ENCODE results near the gene ALOX5AP. TPM values are rescaled to one million over a fixed set of nuclear protein-coding genes. Genes with fewer than 3 reads are reported as not detected.

Gene ALOX5AP
- total RNA-seq, 2 experiments from 2014 or later, result 24.9 to 29.6 TPM

GRCh38 chr13:30715837-30716236 lies 19.5 kb upstream of the ALOX5AP start:
- Mint-ChIP-seq H3K27me3 (peaks cover 4% of the 10 kb centered on the region), H3K4me3 (no peak overlapping the region), H3K27ac (no peak overlapping the region), H3K4me1 (peaks cover 12% of the 10 kb centered on the region), H3K9me3 (ENCODE audit: low read depth) (no peaks in the 10 kb centered on the region), H3K36me3 (ENCODE audit: low read depth) (no peaks in the 10 kb centered on the region)
- DNase-seq, result no peak
- POLR2A ChIA-PET, result no interaction called here
- CTCF ChIA-PET, result no interaction called here
- intact Hi-C loops (cut with DNase I, micrococcal nuclease), result no loop called here
- no peak for ATAC-seq

DNA sequence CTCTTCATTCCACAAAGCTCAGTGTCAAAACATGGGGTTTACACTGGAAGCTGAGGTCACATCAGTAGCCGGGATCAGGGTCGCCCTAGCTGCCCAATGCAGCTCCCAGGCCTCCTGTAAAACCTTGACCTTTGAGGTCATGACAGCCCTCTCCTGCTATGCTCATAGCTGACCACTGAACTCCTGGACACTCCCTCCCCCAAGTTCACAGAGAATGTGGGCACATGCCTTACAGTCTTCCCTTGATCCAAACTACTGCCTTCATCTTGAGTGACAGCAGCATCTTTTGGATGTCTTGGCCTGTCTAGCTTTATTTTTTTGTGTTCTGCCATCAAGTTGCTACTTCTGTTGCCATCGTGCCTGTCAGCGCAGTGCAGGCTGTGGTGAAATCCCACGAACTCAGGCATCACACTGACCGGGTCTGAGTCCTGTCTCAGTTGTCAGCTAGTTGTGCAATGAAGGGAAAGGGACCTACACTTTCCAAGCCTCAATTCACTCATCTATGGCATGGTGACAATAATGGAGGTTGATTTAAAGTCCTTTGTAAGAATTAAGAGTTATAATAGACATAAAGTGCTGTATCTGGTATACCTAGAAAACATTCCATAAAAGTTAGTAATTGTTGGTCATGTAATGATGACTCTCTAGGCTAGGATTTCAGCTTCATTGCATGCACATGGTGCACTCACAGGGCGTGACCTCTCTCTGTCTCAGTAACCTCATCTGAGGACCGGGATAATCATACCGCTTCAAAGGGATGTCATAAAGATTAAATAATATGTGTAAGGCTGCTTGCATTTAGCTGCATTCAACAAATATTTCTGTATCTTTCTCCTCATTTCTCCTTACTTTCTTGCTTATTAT lies 16.4 kb upstream of the ALOX5AP start:
- H3K27me3 Mint-ChIP-seq, result peaks cover 2% of the 10 kb centered on the region
- no peaks in the 10 kb centered on the region for H3K9me3 Mint-ChIP-seq (ENCODE audit: low read depth)
- no peak overlapping the region for H3K4me3 Mint-ChIP-seq
- ChIA-PET POLR2A (no interaction called here), CTCF (interaction anchor here (1.1 kb wide), 1 partner anchor 14 kb away, joined by 3 read pairs; no protein-coding TSS in a partner anchor)
- intact Hi-C loops (cut with DNase I, micrococcal nuclease), result no loop called here
- no peak overlapping the region for H3K27ac Mint-ChIP-seq
- DNase-seq (no peak), ATAC-seq (no peak)
- H3K36me3 Mint-ChIP-seq (ENCODE audit: low read depth), result no peaks in the 10 kb centered on the region
- no peaks in the 10 kb centered on the region for H3K4me1 Mint-ChIP-seq

DNA sequence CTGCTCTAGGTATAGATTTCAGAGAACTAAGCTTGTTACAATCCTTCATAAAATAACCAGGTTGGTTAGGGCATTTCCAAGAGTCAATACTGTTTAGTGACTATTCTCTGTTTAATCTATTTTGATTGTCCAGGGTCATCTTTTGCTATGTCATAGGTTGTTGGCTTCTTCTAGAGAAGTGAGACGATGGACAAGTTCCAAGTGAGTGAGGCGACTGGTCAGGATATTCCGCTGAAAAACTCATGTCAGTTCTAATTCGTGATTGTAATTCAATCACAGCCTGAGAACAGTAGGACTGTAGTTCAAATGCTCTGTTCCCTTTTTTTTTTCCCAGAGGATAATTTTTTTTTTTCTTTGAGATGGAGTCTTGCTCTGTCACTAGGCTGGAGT lies 15.8 kb upstream of the ALOX5AP start:
- Mint-ChIP-seq H3K4me1 (no peaks in the 10 kb centered on the region), H3K36me3 (ENCODE audit: low read depth) (no peaks in the 10 kb centered on the region), H3K27me3 (peaks cover 2% of the 10 kb centered on the region), H3K27ac (no peak overlapping the region), H3K9me3 (ENCODE audit: low read depth) (no peaks in the 10 kb centered on the region), H3K4me3 (no peak overlapping the region)
- ATAC-seq, result no peak
- ChIA-PET CTCF (no interaction called here), POLR2A (no interaction called here)
- DNase-seq, result no peak
- intact Hi-C loops (cut with DNase I, micrococcal nuclease), result no loop called here

GRCh38 chr13:30720172-30720869 lies 15.0 kb upstream of the ALOX5AP start:
- Mint-ChIP-seq H3K27me3 (no peaks in the 10 kb centered on the region), H3K27ac (no peak overlapping the region), H3K36me3 (ENCODE audit: low read depth) (no peaks in the 10 kb centered on the region), H3K9me3 (ENCODE audit: low read depth) (no peaks in the 10 kb centered on the region), H3K4me1 (no peaks in the 10 kb centered on the region), H3K4me3 (no peak overlapping the region)
- POLR2A ChIA-PET, result no interaction called here
- DNase-seq, result no peak
- peak; percentile 36 for ATAC-seq
- intact Hi-C loops (cut with DNase I, micrococcal nuclease), result no loop called here
- CTCF ChIA-PET, result interaction anchor here (0.7 kb wide), 1 partner anchor 1568 kb away, joined by 3 read pairs; no protein-coding TSS in a partner anchor

- no peaks in the 10 kb centered on the region for H3K9me3 Mint-ChIP-seq (ENCODE audit: low read depth)
- ChIA-PET POLR2A (no interaction called here), CTCF (no interaction called here)
- no peaks in the 10 kb centered on the region for H3K4me1 Mint-ChIP-seq
- no peak for ATAC-seq
- H3K27ac Mint-ChIP-seq, result no peak overlapping the region
- H3K4me3 Mint-ChIP-seq, result no peak overlapping the region
- intact Hi-C loops (cut with DNase I, micrococcal nuclease), result no loop called here
- no peaks in the 10 kb centered on the region for H3K36me3 Mint-ChIP-seq (ENCODE audit: low read depth)
- DNase-seq, result no peak
- no peaks in the 10 kb centered on the region for H3K27me3 Mint-ChIP-seq
Observed at GRCh38 chr13:30721936-30722335, 13.4 kb upstream of the ALOX5AP start.

DNA sequence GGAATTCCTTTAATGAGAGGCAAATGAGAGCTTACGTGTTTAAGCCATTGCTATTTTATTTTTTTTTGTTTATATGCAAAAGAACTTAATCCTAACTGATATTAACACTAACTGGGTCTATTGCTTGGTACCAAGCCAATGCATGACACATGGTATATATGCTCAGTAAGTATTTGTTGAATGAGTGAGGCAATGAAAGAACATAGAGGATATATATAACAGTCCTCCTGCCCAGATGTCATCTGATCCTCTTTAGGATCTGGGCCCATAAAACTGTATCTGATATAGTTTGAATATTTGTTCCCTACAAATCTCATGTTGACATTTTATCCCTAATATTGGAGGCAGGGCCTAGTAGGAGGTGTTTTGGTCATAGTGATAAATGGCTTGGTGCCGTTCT lies 13.0 kb upstream of the ALOX5AP start:
- Mint-ChIP-seq H3K36me3 (ENCODE audit: low read depth) (no peaks in the 10 kb centered on the region), H3K9me3 (ENCODE audit: low read depth) (no peaks in the 10 kb centered on the region), H3K4me3 (no peak overlapping the region), H3K27me3 (no peaks in the 10 kb centered on the region), H3K27ac (no peak overlapping the region), H3K4me1 (no peaks in the 10 kb centered on the region)
- ChIA-PET POLR2A (no interaction called here), CTCF (no interaction called here)
- no peak for ATAC-seq
- intact Hi-C loops (cut with DNase I, micrococcal nuclease), result no loop called here
- DNase-seq, result no peak

- Mint-ChIP-seq H3K36me3 (ENCODE audit: low read depth) (no peaks in the 10 kb centered on the region), H3K27ac (no peak overlapping the region), H3K4me1 (no peaks in the 10 kb centered on the region), H3K9me3 (ENCODE audit: low read depth) (no peaks in the 10 kb centered on the region), H3K4me3 (no peak overlapping the region), H3K27me3 (no peaks in the 10 kb centered on the region)
- DNase-seq, result no peak
- POLR2A ChIA-PET, result no interaction called here
- intact Hi-C loops (cut with DNase I, micrococcal nuclease), result no loop called here
- CTCF ChIA-PET, result interaction anchor here (1.0 kb wide), 1 partner anchor 17 kb away, joined by 4 read pairs; no protein-coding TSS in a partner anchor
- no peak for ATAC-seq
Observed at GRCh38 chr13:30724778-30725177, 10.6 kb upstream of the ALOX5AP start.

GRCh38 chr13:30725326-30726085 lies 9.8 kb upstream of the ALOX5AP start:
- no peak for ATAC-seq
- ChIA-PET POLR2A (no interaction called here), CTCF (no interaction called here)
- no peaks in the 10 kb centered on the region for H3K36me3 Mint-ChIP-seq (ENCODE audit: low read depth)
- no peaks in the 10 kb centered on the region for H3K9me3 Mint-ChIP-seq (ENCODE audit: low read depth)
- H3K27me3 Mint-ChIP-seq, result no peaks in the 10 kb centered on the region
- no peak overlapping the region for H3K4me3 Mint-ChIP-seq
- no peak for DNase-seq
- no peaks in the 10 kb centered on the region for H3K4me1 Mint-ChIP-seq
- intact Hi-C loops (cut with DNase I, micrococcal nuclease), result no loop called here
- H3K27ac Mint-ChIP-seq, result no peak overlapping the region

DNA sequence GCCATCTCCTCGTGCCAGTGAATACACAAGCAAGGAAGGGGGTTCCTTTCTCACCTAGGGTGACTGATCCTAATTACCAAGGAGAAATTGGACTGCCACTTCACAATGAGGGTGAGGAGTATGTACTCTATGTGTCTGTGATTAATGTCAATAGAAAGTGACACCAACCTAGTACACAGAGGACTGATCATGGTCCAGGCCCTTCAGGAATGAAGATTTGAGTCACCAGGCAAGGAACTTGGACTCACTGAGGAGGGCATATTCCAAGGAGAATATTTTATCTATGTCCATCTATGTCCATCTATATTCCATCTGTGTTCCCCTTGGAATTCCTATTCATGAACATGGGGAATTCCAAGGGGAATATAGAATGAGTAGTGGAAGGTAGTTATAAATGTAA lies 9.2 kb upstream of the ALOX5AP start:
- H3K4me3 Mint-ChIP-seq, result no peak overlapping the region
- H3K4me1 Mint-ChIP-seq, result no peaks in the 10 kb centered on the region
- intact Hi-C loops (cut with DNase I, micrococcal nuclease), result no loop called here
- no peaks in the 10 kb centered on the region for H3K9me3 Mint-ChIP-seq (ENCODE audit: low read depth)
- ChIA-PET POLR2A (no interaction called here), CTCF (no interaction called here)
- no peaks in the 10 kb centered on the region for H3K36me3 Mint-ChIP-seq (ENCODE audit: low read depth)
- H3K27ac Mint-ChIP-seq, result no peak overlapping the region
- no peaks in the 10 kb centered on the region for H3K27me3 Mint-ChIP-seq
- DNase-seq (no peak), ATAC-seq (no peak)

DNA sequence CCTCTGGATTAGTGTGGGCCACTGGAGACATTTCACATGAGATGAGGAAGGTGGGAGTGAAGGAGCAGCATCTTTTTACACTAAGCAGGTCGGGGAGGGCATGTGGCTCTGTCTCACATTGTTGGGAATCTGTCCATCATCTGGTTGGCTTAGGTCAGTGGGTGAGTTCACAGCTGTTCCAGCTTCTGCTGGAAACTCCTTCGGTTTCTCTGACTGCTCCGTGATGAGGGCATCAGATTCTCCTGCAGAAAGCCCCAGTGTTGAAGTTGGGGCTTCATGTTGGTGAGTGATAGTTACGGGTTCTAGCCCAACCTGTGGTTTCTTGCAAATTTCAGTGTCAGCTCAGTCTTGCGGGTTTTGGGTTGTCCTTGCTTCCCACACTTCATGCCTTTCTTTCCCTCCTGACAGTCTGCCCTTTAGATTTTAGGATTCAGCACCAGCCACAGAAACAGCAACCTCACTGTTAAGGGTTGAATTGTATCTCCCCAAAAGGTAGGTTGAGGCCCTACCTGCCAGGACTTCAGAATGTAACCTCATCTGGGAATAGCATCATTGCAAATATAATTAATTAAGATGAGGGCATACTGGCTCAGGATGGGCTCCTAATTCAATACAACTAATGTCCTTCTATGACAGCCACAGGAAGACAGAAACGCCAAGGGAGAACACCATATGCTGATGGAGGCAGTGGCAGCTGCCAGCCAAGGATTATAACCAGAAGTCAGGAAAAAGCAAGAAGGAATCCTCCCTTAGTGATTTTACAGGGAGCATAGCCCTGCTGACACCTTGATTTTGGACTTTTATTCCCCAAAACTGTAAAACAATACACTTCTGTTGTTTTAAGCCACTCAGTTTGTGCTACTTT lies 7.6 kb upstream of the ALOX5AP start:
- H3K27ac Mint-ChIP-seq, result no peak overlapping the region

DNA sequence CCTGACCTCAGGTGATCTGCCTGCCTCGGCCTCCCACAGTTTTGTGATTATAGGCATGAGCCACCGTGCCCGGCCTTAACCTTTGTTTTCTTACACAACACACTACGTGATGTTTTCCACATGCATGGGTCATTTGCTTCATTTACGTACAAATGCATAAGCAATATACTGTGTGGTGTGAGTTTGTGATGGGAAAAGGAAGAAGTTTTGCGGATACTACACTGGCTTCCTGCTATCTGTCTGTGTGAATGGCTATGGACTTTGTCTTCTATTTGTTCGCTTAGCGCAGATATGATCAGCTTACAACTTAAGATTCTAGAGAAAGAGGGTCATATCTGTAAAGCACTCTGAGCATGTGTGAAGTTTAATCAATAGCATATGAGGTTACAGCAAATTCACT lies 5.5 kb upstream of the ALOX5AP start:
- POLR2A ChIA-PET, result no interaction called here
- CTCF ChIA-PET, result interaction anchor here (0.6 kb wide), 1 partner anchor 363 kb away, joined by 3 read pairs; no protein-coding TSS in a partner anchor
- H3K27ac Mint-ChIP-seq, result no peak overlapping the region

More for the DNA sequence above, 7.6 kb upstream of the ALOX5AP start:
- CTCF ChIA-PET, result interaction anchor here (1.4 kb wide), 1 partner anchor 10 kb away, joined by 4 read pairs; no protein-coding TSS in a partner anchor
- H3K4me3 Mint-ChIP-seq, result no peak overlapping the region
- POLR2A ChIA-PET, result no interaction called here
- peaks cover 2% of the 10 kb centered on the region for H3K27me3 Mint-ChIP-seq
- intact Hi-C loops (cut with DNase I, micrococcal nuclease), result no loop called here
- ATAC-seq (no peak), DNase-seq (no peak)
- H3K4me1 Mint-ChIP-seq, result peaks cover 2% of the 10 kb centered on the region
- no peaks in the 10 kb centered on the region for H3K36me3 Mint-ChIP-seq (ENCODE audit: low read depth)
- H3K9me3 Mint-ChIP-seq (ENCODE audit: low read depth), result no peaks in the 10 kb centered on the region

More for the DNA sequence above, 5.5 kb upstream of the ALOX5AP start:
- Mint-ChIP-seq H3K4me1 (peaks cover 11% of the 10 kb centered on the region), H3K27me3 (peaks cover 2% of the 10 kb centered on the region), H3K9me3 (ENCODE audit: low read depth) (no peaks in the 10 kb centered on the region), H3K4me3 (no peak overlapping the region), H3K36me3 (ENCODE audit: low read depth) (no peaks in the 10 kb centered on the region)
- intact Hi-C loops (cut with DNase I, micrococcal nuclease), result no loop called here
- ATAC-seq, result no peak
- no peak for DNase-seq

Measured in activated CD4-positive, alpha-beta T cell treated with anti-CD3 and anti-CD28 coated beads for 36 hours (primary cell).